Measurements from ENCODE around the gene LYPD1.
"Not testable (repeated sequence)": the region's sequence is repeated elsewhere in the genome, so short reads cannot be mapped to it uniquely, and the experiment has no call there.

Gene LYPD1

DNA sequence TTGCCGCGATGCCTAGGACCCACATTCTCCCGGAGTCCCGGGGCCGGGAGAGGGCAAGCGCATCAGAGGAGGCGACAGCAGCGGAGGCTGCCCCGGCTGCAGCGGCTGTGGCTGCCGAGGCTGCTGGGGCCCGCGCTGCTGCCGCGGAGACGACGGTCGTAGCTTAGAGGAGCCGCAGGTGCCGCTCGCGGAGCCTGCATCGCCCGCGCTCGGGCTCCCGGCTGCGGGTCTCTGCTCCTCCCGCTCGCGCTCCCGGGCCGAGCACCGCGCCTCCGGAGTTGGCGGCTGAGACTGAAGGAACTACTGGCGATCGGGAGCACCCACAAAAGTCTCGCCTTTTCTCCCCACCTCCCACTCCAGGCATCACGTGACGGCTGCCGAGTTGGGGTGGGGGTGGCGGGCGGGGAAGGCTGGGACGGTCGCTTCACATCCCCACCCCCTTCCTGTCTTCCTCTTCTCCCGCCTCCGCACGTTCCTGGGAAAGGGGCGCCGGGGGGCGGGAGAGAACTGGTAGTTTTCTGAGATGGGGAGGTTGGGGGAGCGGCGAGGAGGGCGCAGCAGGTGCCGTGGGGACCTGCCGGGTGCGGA lies at the start of gene LYPD1:
Gene LYPD1 (minus strand): TSS at position 298 of the 588 bp plus-strand sequence. CDS start 273 bp downstream, at position 25.
- DNase-seq (ENCODE audit: low spot score) = no peak

DNA sequence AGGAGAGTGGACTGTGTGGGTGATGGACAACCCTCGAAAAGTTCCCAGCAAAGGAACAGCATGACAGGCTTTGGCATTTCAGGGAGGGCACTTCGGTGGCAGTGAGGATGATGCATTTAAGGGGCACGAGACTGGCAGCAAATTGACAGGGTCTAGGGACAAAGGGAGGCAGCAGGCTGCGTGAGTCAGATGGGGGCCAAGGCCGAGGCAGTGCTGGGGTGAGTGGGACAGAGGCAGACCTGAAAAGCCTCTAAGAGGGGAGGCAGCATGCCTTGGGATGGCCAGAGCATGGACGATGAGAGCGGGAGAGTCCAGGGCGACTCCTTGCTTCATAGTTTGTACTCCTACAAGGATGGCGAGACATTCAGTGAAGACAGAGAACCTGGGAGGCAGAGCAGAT lies 49.5 kb upstream of the LYPD1 start:
- DNase-seq (ENCODE audit: low spot score) = no peak

- DNase-seq (ENCODE audit: low spot score) = no peak
These were observed 46.9 kb upstream of the LYPD1 start for GRCh38 chr2:132716954-132717353.

- no peak for DNase-seq (ENCODE audit: low spot score)
These were observed 45.7 kb upstream of the LYPD1 start for GRCh38 chr2:132715386-132716351.

DNA sequence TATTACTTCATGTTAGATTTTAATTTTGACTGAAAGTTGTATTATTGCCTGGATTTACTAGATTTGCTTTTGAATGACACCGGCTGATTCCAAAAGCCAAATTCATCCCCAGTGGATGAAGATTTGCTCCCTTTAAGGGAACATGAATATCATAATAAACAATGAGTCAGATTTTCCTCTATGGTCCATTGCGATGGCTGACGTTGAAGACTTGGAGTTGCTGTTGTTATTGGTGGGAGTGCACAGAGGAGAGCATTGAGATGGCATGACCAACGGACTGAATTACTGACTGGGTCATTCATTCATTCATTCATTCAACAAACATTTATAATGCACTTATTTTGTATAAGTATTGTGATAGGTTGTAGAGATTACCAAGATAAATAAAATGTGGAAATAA lies 33.4 kb upstream of the LYPD1 start:
- no peak for DNase-seq (ENCODE audit: low spot score)

GRCh38 chr2:132701810-132702209 lies 31.8 kb upstream of the LYPD1 start:
- no peak for DNase-seq (ENCODE audit: low spot score)

DNA sequence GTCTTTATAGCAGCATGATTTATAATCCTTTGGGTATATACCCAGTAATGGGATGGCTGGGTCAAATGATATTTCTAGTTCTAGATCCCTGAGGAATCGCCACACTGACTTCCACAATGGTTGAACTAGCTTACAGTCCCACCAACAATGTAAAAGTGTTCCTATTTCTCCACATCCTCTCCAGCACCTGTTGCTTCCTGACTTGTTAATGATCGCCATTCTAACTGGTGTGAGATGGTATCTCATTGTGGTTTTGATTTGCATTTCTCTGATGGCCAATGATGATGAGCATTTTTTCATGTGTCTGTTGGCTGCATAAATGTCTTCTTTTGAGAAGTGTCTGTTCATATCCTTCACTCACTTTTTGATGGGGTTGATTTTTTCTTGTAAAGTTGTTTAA lies 29.8 kb upstream of the LYPD1 start:
- DNase-seq (ENCODE audit: low spot score) = not testable (repeated sequence)

DNA sequence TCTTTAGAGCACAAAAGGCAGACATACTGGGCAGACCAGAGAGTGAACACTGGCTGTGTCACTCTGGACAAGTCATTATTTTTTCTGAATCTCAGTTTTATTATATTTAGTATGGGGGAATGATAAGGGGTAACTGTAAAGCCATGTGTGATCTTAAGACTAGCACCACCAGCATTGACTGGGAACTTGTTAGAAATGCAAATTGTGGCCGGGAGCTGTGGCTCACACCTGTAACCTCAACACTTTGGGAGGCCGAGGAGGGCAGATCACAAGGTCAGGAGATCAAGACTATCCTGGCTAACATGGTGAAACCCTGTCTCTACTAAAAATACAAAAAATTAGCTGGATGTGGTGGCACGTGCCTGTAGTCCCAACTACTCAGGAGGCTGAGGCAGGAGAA lies 28.3 kb upstream of the LYPD1 start:
- not testable (repeated sequence) for DNase-seq (ENCODE audit: low spot score)

- no peak for DNase-seq (ENCODE audit: low spot score)
These were observed 27.7 kb upstream of the LYPD1 start for GRCh38 chr2:132697556-132698205.

- DNase-seq (ENCODE audit: low spot score) = no peak
These were observed 22.8 kb upstream of the LYPD1 start for GRCh38 chr2:132692816-132693215.

DNA sequence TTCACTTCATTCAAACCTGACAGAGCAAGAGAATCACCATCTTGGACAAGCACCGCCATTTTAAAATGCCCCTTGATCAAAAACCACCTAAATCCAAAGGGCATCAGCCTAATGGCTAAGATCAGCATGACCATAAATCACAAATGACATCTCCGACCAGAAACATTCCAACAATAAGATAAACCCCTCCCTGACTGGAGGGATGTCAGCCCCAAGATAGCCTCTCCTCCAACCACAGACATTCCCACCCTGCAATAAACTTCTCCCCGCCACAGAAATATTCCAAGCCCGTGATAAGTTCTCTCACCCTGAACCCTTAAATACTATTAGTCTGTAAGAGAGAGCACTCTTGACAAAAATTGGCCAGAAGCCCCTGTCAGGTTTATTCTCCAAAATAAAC lies 21.6 kb upstream of the LYPD1 start:
- no peak for DNase-seq (ENCODE audit: low spot score)

- no peak for DNase-seq (ENCODE audit: low spot score)
These were observed 20.8 kb upstream of the LYPD1 start for GRCh38 chr2:132690664-132691303.

DNA sequence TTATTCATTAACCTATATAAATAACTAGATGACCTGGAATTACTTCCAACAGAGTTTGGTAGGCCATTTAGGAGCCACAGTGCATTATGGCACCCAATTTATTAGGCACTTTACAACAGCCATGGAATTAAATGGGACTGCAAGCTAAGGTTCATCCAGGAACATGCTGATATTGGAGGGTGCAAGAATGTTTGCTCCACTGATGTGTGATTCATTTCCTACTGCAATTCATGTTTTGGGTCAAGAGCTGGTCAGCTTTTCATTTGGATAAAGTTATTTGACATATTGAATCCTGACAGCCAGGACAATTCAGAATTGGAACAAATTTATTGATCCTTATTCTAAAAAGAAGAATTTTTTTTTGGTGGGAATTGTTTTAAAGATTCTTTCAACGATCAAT lies 11.8 kb upstream of the LYPD1 start:
- no peak for DNase-seq (ENCODE audit: low spot score)

GRCh38 chr2:132680544-132680943 lies 10.5 kb upstream of the LYPD1 start:
- no peak for DNase-seq (ENCODE audit: low spot score)

DNA sequence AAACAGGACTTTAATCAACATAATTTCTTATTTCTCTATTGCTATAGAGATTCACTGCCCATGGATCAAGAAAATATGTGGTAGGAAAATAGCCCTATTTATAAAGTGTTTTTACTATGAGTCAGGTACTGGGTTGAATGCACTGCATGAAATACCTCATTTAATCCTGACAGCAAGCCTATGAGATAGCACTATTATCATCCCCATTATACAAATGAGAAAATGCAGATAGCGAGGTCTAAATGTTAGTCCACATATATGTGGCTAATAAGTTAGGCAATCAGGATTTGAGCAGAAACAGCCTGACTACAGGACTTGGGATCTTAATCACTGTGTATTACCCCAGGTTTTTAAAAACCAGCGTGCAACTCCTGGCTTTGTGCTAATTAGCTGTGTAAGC lies 8.5 kb upstream of the LYPD1 start:
- DNase-seq (ENCODE audit: low spot score) = no peak

- no peak for DNase-seq (ENCODE audit: low spot score)
These were observed 7.7 kb upstream of the LYPD1 start for GRCh38 chr2:132677661-132678060.

DNA sequence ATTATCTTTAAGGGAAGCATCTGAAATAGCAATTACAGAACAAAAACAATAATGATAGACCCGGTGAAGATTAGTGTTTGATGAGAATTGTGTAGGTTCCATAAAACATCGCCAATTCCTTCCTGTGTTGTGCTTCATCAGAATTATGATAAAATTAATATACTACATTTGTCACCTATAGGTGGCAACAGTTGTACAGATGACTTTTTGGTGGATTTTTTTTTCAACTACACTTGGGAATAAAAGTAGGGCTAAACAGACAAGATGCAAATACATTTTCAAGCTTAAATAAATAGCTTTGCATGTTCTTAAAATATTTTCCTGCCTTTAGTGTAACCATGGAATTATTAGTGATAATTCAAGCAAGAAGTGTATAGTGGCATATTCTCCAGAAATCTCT lies 7.0 kb upstream of the LYPD1 start:
- no peak for DNase-seq (ENCODE audit: low spot score)

DNA sequence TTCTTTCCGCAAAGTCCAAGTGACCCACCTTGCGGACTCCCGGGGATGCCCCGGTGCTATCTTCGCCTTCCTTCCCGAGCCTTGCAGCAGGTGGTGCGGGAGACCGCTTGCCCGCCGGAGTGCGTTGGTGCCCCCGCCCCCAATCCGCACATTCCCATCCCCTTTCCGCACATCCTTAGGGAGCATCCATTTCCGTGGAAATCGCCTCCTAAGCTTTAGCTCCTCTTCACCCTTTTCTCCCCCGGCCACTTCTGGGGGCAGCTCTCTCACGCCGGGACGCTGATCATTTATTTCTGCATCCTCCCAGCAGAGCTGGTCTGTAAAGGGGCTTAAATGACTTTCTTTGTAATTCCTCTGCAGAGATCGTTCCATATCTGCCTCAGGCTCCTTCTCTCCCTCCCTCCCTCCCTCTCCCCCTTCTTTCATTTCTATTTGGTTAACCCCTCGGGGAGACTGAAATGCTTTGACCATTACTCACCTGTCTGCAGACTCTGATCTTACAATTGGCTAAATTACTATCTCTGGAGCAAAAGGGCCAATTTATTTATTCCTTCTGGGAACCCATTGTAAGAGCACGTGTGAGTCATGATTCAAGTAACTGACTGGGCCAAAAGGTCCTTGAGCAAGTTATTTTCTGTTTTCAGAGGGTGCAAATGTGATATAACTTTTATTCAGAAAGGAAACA lies 1.3 kb upstream of the LYPD1 start:
- no peak for DNase-seq (ENCODE audit: low spot score)

DNA sequence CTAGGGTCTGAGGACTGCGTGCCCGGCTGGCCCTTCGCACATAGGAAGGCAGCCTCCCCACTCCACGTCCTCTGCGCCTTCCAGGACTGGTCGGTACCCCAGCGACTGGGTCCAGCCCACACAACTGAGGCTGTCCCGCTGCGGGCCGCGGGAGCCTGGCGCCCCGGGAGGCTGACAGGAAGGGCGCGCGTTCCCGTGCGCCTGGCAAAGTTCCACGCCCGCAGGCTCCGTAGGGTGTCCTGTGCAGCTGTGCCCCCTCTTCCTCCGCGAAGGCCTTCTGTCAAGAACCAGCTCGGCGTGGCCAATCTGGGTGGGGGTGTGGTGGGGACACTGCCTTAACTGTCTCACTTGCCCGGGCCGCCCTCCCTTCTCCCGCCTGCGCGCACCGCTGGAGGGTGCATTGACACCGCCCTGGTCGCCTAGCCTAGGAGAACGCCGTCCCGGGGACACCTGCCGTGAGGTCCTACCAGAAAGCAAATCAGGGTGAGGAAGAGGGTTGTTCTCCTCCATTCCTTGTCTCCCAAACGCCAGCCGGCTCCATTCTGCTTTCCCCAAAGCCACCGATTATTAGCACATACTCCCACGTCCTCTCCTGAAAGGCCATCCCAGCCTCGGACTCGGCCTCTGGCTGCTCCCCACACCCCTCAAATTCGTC lies 618 bp upstream of the LYPD1 start:
- no peak for DNase-seq (ENCODE audit: low spot score)

DNA sequence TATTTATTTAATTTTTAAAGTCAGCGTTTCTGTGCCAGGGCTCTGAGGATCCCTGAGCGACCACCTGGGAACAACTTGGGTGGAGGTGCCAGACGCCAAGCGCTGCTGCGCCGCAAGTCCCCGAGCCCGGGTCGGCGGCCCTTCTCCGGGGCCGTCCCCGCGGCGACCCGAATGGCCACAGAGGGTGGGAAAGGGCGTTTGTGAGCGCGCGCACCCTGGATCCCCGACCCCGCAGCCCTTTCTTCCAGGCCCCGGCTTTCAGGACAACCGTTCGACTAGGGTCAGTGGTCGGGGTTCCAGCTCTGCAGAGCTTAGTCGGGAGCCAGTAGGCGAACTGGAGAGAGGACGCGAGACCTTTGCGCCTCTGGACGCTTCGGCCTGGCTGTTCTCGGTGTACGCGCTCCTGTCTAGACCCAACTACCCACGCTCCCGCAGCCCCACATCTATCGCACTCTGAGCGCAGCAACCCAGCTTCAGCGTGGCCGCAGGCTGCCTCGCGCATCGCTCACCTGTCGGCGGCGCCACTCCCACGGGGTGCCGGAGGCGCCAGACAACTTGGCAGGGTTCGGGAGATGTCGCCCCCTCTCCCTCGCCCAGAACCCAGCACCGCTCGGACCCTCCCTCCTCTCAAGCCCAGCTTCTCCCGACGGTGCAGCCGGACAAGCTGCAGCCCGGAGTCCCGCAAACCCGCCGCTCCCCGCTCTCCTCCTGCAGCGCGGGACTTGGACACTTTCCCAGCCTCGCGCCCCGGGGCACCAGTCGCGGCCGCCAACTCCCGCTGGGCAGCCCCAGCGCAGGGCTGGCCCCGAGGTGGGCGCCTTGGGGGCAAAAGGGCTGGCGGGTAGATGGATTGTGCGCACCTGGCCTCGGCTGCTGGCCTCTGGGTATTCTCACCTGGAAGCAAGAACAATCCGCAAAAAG lies 758 bp downstream of the LYPD1 start:
- DNase-seq (ENCODE audit: low spot score) = no peak

Measured in activated CD4-positive, alpha-beta T cell treated with anti-CD3 and anti-CD28 coated beads, Interleukin-2, Interleukin-4, amounts not matched to agents 100 ng/mL and 50 ng/mL, durations not matched to agents 16 hours and 8 hours (primary cell).